ENCODE measurements around the gene AMBRA1.

DNA sequence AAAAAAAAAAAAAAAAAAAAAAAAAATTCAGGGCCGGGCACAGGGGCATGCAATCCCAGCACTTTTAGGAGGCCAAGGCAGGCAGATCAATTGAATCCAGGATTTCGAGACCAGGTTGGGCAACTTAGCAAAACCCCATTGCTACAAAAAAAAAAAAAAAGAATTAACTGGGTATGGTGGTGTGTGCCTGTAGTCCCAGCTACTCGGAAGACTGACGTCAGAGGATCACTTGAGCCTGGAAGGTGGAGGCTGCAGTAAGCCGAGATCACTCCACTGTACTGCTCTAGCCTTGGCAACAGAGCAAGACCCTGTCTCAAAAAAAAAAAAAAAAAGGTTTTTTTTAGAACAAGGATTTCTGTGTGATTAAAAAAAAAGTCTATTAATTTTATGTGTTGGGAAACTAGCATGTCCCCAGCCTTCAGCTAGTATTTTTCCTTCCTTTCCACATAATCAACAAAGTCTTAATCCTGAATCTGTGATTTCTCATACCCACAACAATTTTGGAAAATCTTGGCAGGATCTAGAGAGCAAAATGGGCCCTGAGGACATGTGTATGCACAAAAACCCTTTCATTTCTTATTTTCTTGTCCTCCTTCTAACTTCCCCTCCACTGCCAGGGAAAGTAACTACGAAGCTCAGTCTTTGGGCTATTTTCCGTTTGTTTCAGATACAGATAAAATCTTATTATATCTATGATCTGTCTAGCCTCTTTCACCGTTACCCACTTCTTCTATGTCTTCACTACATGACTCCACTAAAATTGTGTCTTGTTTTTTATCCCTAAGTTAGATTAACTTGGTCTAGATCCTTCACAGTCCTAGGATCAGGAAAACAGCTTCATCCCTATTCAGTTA is 5.7 kb upstream of the AMBRA1 start:
- TF ChIP-seq, protein P1, sequence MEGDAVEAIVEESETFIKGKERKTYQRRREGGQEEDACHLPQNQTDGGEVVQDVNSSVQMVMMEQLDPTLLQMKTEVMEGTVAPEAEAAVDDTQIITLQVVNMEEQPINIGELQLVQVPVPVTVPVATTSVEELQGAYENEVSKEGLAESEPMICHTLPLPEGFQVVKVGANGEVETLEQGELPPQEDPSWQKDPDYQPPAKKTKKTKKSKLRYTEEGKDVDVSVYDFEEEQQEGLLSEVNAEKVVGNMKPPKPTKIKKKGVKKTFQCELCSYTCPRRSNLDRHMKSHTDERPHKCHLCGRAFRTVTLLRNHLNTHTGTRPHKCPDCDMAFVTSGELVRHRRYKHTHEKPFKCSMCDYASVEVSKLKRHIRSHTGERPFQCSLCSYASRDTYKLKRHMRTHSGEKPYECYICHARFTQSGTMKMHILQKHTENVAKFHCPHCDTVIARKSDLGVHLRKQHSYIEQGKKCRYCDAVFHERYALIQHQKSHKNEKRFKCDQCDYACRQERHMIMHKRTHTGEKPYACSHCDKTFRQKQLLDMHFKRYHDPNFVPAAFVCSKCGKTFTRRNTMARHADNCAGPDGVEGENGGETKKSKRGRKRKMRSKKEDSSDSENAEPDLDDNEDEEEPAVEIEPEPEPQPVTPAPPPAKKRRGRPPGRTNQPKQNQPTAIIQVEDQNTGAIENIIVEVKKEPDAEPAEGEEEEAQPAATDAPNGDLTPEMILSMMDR (IDR thresholded peaks at IDR 0.05): no peak
- no peak for TF ChIP-seq POLR2A (IDR thresholded peaks at IDR 0.05)
